ENCODE measurements around the gene PDE2A. TPM values are rescaled to one million over a fixed set of nuclear protein-coding genes. Genes with fewer than 3 reads are reported as not detected.

Gene PDE2A
- polyA plus RNA-seq, 1 experiment, result 0.64 TPM

GRCh38 chr11:72711141-72711540, 36.9 kb upstream of the PDE2A start:
- CTCF ChIA-PET, result no interaction called here
- peaks cover 44% of the 10 kb centered on the region for H3K36me3 ChIP-seq (ENCODE audit: control insufficient read depth, insufficient read depth, low read length)
- no peaks in the 10 kb centered on the region for H3K27me3 ChIP-seq (ENCODE audit: control insufficient read depth, insufficient read depth, low read length)
- H3K4me3 ChIP-seq (ENCODE audit: low read depth, low read length), result no peak overlapping the region
- no peak for TF ChIP-seq CTCF (IDR thresholded peaks at IDR 0.05; ENCODE audit: insufficient read depth, low read depth, low read length)
- no peak for DNase-seq (ENCODE audit: low read depth)
- POLR2A ChIA-PET, result no interaction called here

GRCh38 chr11:72710278-72710677, 36.1 kb upstream of the PDE2A start:
- TF ChIP-seq CTCF (IDR thresholded peaks at IDR 0.05; ENCODE audit: insufficient read depth, low read depth, low read length), result no peak
- Histone ChIP-seq H3K27me3 (ENCODE audit: control insufficient read depth, insufficient read depth, low read length) (no peaks in the 10 kb centered on the region), H3K36me3 (ENCODE audit: control insufficient read depth, insufficient read depth, low read length) (peaks cover 45% of the 10 kb centered on the region), H3K4me3 (ENCODE audit: low read depth, low read length) (no peak overlapping the region)
- ChIA-PET POLR2A (no interaction called here), CTCF (interaction anchor here (2.5 kb wide), 1 partner anchor 26 kb away, joined by 9 read pairs; no protein-coding TSS in a partner anchor)
- DNase-seq (ENCODE audit: low read depth), result no peak

- H3K4me3 ChIP-seq (ENCODE audit: low read depth, low read length), result no peak overlapping the region
- ChIA-PET POLR2A (no interaction called here), CTCF (interaction anchor here (0.6 to 2.5 kb wide), 4 partner anchors 25 to 132 kb away, joined by 3 to 9 read pairs (median 4); partner anchors contain the start of gene STARD10)
- no peak for TF ChIP-seq CTCF (IDR thresholded peaks at IDR 0.05; ENCODE audit: insufficient read depth, low read depth, low read length)
- H3K36me3 ChIP-seq (ENCODE audit: control insufficient read depth, insufficient read depth, low read length), result peaks cover 45% of the 10 kb centered on the region
- no peaks in the 10 kb centered on the region for H3K27me3 ChIP-seq (ENCODE audit: control insufficient read depth, insufficient read depth, low read length)
- no peak for DNase-seq (ENCODE audit: low read depth)
Measured at GRCh38 chr11:72709478-72710238, 35.4 kb upstream of the PDE2A start.

GRCh38 chr11:72707032-72707431, 32.8 kb upstream of the PDE2A start:
- ChIA-PET POLR2A (no interaction called here), CTCF (interaction anchor here (1.0 to 1.8 kb wide), 2 partner anchors 18 to 23 kb away, joined by 3 to 4 read pairs; no protein-coding TSS in a partner anchor)
- Histone ChIP-seq H3K4me3 (ENCODE audit: low read depth, low read length) (no peak overlapping the region), H3K36me3 (ENCODE audit: control insufficient read depth, insufficient read depth, low read length) (peaks cover 50% of the 10 kb centered on the region), H3K27me3 (ENCODE audit: control insufficient read depth, insufficient read depth, low read length) (no peaks in the 10 kb centered on the region)
- no peak for TF ChIP-seq CTCF (IDR thresholded peaks at IDR 0.05; ENCODE audit: insufficient read depth, low read depth, low read length)
- DNase-seq (ENCODE audit: low read depth), result no peak

GRCh38 chr11:72706579-72706978, 32.4 kb upstream of the PDE2A start:
- POLR2A ChIA-PET, result no interaction called here
- Histone ChIP-seq H3K4me3 (ENCODE audit: low read depth, low read length) (no peak overlapping the region), H3K36me3 (ENCODE audit: control insufficient read depth, insufficient read depth, low read length) (peaks cover 52% of the 10 kb centered on the region), H3K27me3 (ENCODE audit: control insufficient read depth, insufficient read depth, low read length) (no peaks in the 10 kb centered on the region)
- TF ChIP-seq CTCF (IDR thresholded peaks at IDR 0.05; ENCODE audit: insufficient read depth, low read depth, low read length), result no peak
- CTCF ChIA-PET, result interaction anchor here (1.0 to 1.8 kb wide), 2 partner anchors 18 to 23 kb away, joined by 3 to 4 read pairs; no protein-coding TSS in a partner anchor
- no peak for DNase-seq (ENCODE audit: low read depth)

Measured in BJ (cell line).